A549 (cell line): Measurements from ENCODE around the gene DDX31. TPM values are rescaled to one million over a fixed set of nuclear protein-coding genes. Genes with fewer than 3 reads are reported as not detected.

ENCODE experiments used
- ATAC-seq, 2 experiments: fragments of 200-7000 bp in 1 of 2; fragments of >200 bp in 1 of 2; cut with Nextera tagmentation in 1 of 2; cut with Tn5 transposase in 1 of 2; 3 replicates each; pipeline versions ENCODE4 v1.8.0 to v1.9.1; 2018 to 2020; ENCODE audit warnings: mild to moderate bottlenecking in 1 of 2, moderate library complexity in 1 of 2
- CTCF ChIA-PET: fragments of 300-600 bp; sonication (Branson Sonifier 250); formaldehyde crosslinking; extraction: SDS; loops from one replicate; lab custom pipeline; 2021; ENCODE audit warnings: antibody characterized with exemption, inconsistent platforms; lab: Yijun Ruan, JAX
- POLR2A ChIA-PET: fragments of 350-600 bp; formaldehyde crosslinking; extraction: SDS; loops from one replicate; lab custom pipeline; 2021; ENCODE audit warnings: antibody characterized with exemption, inconsistent platforms; lab: Yijun Ruan, JAX
- DNase-seq, 2 experiments: peaks; one replicate each; pipeline versions ENCODE4 v3.0.0 to v3.0.0-alpha.2; 2011 to 2016; ENCODE audit warnings: low read depth in 1 of 2, low spot score in 1 of 2
- FAIRE-seq: peaks from 2 replicates; lab custom pipeline; 2011; peaks lifted over from hg19 to GRCh38; lab: Jason Lieb, UNC
- H3K27ac ChIP-seq, 2 experiments: fragments of >200 bp; sonication (Bioruptor Twin); formaldehyde crosslinking; 3 replicates each; pipeline ENCODE4 v1.5.1; 2016 to 2017
- H3K4me1 ChIP-seq: fragments of >200 bp; sonication (Bioruptor Twin); formaldehyde crosslinking; 3 replicates; pipeline ENCODE4 v1.6.1; 2016
- H3K4me2 ChIP-seq: fragments of >200 bp; sonication (Bioruptor Twin); formaldehyde crosslinking; 3 replicates; pipeline ENCODE4 v1.6.1; 2016
- H3K4me3 ChIP-seq: fragments of >200 bp; sonication (Bioruptor Twin); formaldehyde crosslinking; 3 replicates; pipeline ENCODE4 v1.5.1; 2016
- H3K9me3 ChIP-seq: fragments of >200 bp; sonication (Bioruptor Twin); formaldehyde crosslinking; 3 replicates; pipeline ENCODE4 v1.6.1; 2016
- CHD2 ChIP-seq: fragments of 150-350 bp; IDR thresholded peaks from 2 replicates; pipeline ENCODE4 v1.6.1; 2014; ENCODE audit warnings: low read length; ENCODE audit not compliant: partially characterized antibody
- EHMT2 ChIP-seq: fragments of 200-600 bp; sonication (generic); IDR thresholded peaks from 2 replicates; pipeline ENCODE4 v1.6.1; 2016; ENCODE audit warnings: antibody characterized with exemption, low read depth, mild to moderate bottlenecking, moderate library complexity
- ESRRA ChIP-seq: fragments of 150-350 bp; IDR thresholded peaks from 2 replicates; pipeline ENCODE4 v1.6.1; 2014; ENCODE audit warnings: mild to moderate bottlenecking, low read length, borderline replicate concordance
- FOSB ChIP-seq: fragments of 250-450 bp; sonication (Bioruptor Pico); IDR thresholded peaks from 2 replicates; pipeline ENCODE4 v1.5.0; 2020; ENCODE audit warnings: mild to moderate bottlenecking, moderate library complexity
- HOXB5 ChIP-seq: fragments of 250-450 bp; sonication (Bioruptor Pico); IDR thresholded peaks from 2 replicates; pipeline ENCODE4 v1.5.0; 2020; ENCODE audit warnings: mild to moderate bottlenecking, moderate library complexity
- KDM1A ChIP-seq: fragments of 200-600 bp; sonication (generic); IDR thresholded peaks from 2 replicates; pipeline ENCODE4 v1.6.1; 2016; ENCODE audit warnings: low read depth, mild to moderate bottlenecking
- MYC ChIP-seq: IDR thresholded peaks from 2 replicates; pipeline ENCODE4 v1.6.1; 2012; ENCODE audit warnings: mild to moderate bottlenecking, inconsistent platforms, low read length, improper control_type of control experiment, borderline replicate concordance
- PHF8 ChIP-seq: fragments of 200-600 bp; sonication (generic); IDR thresholded peaks from 2 replicates; pipeline ENCODE4 v1.6.1; 2016; ENCODE audit warnings: low read depth, mild to moderate bottlenecking, antibody characterized with exemption, moderate library complexity, borderline replicate concordance
- RAD21 ChIP-seq, 2 experiments: fragments of >200 bp in 1 of 2; sonication (Bioruptor Twin) in 1 of 2; formaldehyde crosslinking in 1 of 2; IDR thresholded peaks in 1 of 2; conservative IDR thresholded peaks in 1 of 2; 2 replicates in 1 of 2; 3 replicates in 1 of 2; pipeline ENCODE4 v1.6.1; 2012 to 2018; ENCODE audit warnings: inconsistent platforms in 1 of 2
- RFX5 ChIP-seq: fragments of 450-650 bp; IDR thresholded peaks from 2 replicates; pipeline ENCODE4 v1.7.1; 2014; ENCODE audit warnings: antibody characterized with exemption, mild to moderate bottlenecking, moderate library complexity
- RNF2 ChIP-seq: fragments of 200-600 bp; sonication (generic); IDR thresholded peaks from 2 replicates; pipeline ENCODE4 v1.6.1; 2016; ENCODE audit warnings: low read depth, mild to moderate bottlenecking, antibody characterized with exemption, moderate library complexity, borderline replicate concordance
- SMC3 ChIP-seq: fragments of >200 bp; sonication (Bioruptor Twin); formaldehyde crosslinking; IDR thresholded peaks from 3 replicates; pipeline ENCODE4 v1.6.1; 2018; ENCODE audit warnings: inconsistent platforms
- SREBF2 ChIP-seq: fragments of 450-650 bp; IDR thresholded peaks from 2 replicates; pipeline ENCODE4 v1.6.1; 2014; ENCODE audit warnings: mild to moderate bottlenecking, moderate library complexity
- TFCP2L1 ChIP-seq: fragments of 250-450 bp; sonication (Bioruptor Pico); IDR thresholded peaks from 2 replicates; pipeline ENCODE4 v1.5.0; 2021; ENCODE audit warnings: mild to moderate bottlenecking
- ZNF302 ChIP-seq: fragments of 250-450 bp; sonication (Bioruptor Pico); IDR thresholded peaks from 2 replicates; pipeline ENCODE4 v1.9.0; 2021; ENCODE audit warnings: inconsistent platforms, mild to moderate bottlenecking, moderate library complexity
- WGBS: methylation state at CpG from one replicate; pipeline ENCODE4 v1.1.6; 2017; ENCODE audit errors: missing lambda C conversion rate; 5-methylcytosine and 5-hydroxymethylcytosine counted together
- polyA plus RNA-seq, 4 experiments: library from polyadenylated mRNA; depleted of rRNA in 3 of 4; stranded (reverse); fragments of >200 nt; fragmentation: RNase III in 1 of 4; extraction: RNeasy Plus Mini Kit Qiagen cat#74134 plus additional on column Dnase treatment in 1 of 4; gene quantifications; 2 replicates in 3 of 4; 3 replicates in 1 of 4; pipeline ENCODE4 v1.2.3, GENCODE V29; 2011 to 2017
- TF ChIP-seq, protein P1 (sequence below): fragments of >200 bp; sonication (Bioruptor Twin); formaldehyde crosslinking; IDR thresholded peaks from 2 replicates; pipeline ENCODE4 v1.6.1; 2016
- TF ChIP-seq, protein P2 (sequence below): fragments of 250-450 bp; sonication (Bioruptor Pico); IDR thresholded peaks from 2 replicates; pipeline ENCODE4 v1.5.0; 2021; ENCODE audit warnings: mild to moderate bottlenecking, moderate library complexity, borderline replicate concordance
- TF ChIP-seq, protein P3 (sequence below): IDR thresholded peaks from 2 replicates; pipeline ENCODE4 v1.6.1; 2012; ENCODE audit warnings: low read depth, borderline replicate concordance
- TF ChIP-seq, protein P4 (sequence below): fragments of 450-650 bp; IDR thresholded peaks from 2 replicates; pipeline ENCODE4 v1.6.1; 2014; ENCODE audit warnings: antibody characterized with exemption
- TF ChIP-seq, protein P5 (sequence below): IDR thresholded peaks from 2 replicates; pipeline ENCODE4 v1.6.1; 2012
- TF ChIP-seq, protein P6 (sequence below): fragments of 200-600 bp; sonication (generic); IDR thresholded peaks from 2 replicates; pipeline ENCODE4 v1.6.1; 2016; ENCODE audit warnings: antibody characterized with exemption, mild to moderate bottlenecking, moderate library complexity
- TF ChIP-seq, protein P7 (sequence below): fragments of >200 bp; sonication (Bioruptor Twin); formaldehyde crosslinking; IDR thresholded peaks from 3 replicates; pipeline ENCODE4 v1.5.1; 2016

Gene DDX31
- polyA plus RNA-seq, 2 of the 4 experiments (the other 2 are of a cell fraction), result 20.0 to 30.1 TPM

DNA sequence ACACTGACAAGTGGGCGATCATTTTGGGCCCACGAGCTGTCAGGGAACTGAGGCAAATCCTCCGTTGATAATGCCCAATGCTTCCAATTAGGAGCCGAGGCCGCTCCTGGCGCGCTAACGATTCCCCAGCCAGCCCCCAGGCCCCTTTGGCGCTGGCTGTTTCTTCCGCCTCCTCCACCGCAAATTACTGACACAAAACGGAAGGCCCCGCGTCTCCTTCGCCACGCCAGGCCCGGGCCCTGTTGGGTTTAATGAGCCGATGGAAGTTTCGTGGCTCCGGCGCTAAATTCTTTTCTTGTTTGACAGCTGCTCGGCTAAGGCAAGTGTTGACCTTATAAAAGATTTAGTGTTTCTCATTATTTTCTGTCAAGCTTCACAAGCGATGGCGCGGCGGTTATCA lies 113.1 kb downstream of the DDX31 start:
- CTCF ChIA-PET, result interaction anchor here (0.9 to 1.4 kb wide), 2 partner anchors 18 to 50 kb away, joined by 4 read pairs; no protein-coding TSS in a partner anchor
- FAIRE-seq (no peak), ATAC-seq (no peak)
- Histone ChIP-seq H3K27ac (no peak overlapping the region), H3K9me3 (no peaks in the 10 kb centered on the region), H3K4me2 (no peak overlapping the region), H3K4me3 (no peak overlapping the region), H3K4me1 (no peaks in the 10 kb centered on the region)
- TF ChIP-seq, protein P1, sequence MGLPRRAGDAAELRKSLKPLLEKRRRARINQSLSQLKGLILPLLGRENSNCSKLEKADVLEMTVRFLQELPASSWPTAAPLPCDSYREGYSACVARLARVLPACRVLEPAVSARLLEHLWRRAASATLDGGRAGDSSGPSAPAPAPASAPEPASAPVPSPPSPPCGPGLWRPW, result no peak
- no peak for TF ChIP-seq RFX5
- no peak for TF ChIP-seq SMC3
- TF ChIP-seq CHD2, result no peak
- TF ChIP-seq ZNF302 (CRISPR knock-in tag), result no peak
- TF ChIP-seq MYC, result no peak
- TF ChIP-seq, protein P2, sequence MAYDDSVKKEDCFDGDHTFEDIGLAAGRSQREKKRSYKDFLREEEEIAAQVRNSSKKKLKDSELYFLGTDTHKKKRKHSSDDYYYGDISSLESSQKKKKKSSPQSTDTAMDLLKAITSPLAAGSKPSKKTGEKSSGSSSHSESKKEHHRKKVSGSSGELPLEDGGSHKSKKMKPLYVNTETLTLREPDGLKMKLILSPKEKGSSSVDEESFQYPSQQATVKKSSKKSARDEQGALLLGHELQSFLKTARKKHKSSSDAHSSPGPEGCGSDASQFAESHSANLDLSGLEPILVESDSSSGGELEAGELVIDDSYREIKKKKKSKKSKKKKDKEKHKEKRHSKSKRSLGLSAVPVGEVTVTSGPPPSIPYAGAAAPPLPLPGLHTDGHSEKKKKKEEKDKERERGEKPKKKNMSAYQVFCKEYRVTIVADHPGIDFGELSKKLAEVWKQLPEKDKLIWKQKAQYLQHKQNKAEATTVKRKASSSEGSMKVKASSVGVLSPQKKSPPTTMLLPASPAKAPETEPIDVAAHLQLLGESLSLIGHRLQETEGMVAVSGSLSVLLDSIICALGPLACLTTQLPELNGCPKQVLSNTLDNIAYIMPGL (CRISPR knock-in tag), result no peak
- TF ChIP-seq, protein P3, sequence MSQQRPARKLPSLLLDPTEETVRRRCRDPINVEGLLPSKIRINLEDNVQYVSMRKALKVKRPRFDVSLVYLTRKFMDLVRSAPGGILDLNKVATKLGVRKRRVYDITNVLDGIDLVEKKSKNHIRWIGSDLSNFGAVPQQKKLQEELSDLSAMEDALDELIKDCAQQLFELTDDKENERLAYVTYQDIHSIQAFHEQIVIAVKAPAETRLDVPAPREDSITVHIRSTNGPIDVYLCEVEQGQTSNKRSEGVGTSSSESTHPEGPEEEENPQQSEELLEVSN, result no peak
- no peak for TF ChIP-seq PHF8
- TF ChIP-seq, protein P4, sequence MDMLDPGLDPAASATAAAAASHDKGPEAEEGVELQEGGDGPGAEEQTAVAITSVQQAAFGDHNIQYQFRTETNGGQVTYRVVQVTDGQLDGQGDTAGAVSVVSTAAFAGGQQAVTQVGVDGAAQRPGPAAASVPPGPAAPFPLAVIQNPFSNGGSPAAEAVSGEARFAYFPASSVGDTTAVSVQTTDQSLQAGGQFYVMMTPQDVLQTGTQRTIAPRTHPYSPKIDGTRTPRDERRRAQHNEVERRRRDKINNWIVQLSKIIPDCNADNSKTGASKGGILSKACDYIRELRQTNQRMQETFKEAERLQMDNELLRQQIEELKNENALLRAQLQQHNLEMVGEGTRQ, result no peak
- TF ChIP-seq TFCP2L1 (CRISPR knock-in tag), result no peak
- TF ChIP-seq SREBF2, result no peak
- TF ChIP-seq, protein P5, sequence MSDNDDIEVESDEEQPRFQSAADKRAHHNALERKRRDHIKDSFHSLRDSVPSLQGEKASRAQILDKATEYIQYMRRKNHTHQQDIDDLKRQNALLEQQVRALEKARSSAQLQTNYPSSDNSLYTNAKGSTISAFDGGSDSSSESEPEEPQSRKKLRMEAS, result no peak
- TF ChIP-seq HOXB5 (CRISPR knock-in tag), result no peak
- TF ChIP-seq FOSB (CRISPR knock-in tag), result no peak
- no peak for TF ChIP-seq RAD21 (conservative IDR thresholded peaks at IDR 0.05 in 1 of 2, IDR thresholded peaks at IDR 0.05 in 1 of 2)
- TF ChIP-seq RNF2, result no peak
- TF ChIP-seq, all 56 proteins: peak for 0
- no peak for DNase-seq
- POLR2A ChIA-PET, result no interaction called here
- WGBS, result 77% methylated on average over 26 of the region's 26 CpGs

DNA sequence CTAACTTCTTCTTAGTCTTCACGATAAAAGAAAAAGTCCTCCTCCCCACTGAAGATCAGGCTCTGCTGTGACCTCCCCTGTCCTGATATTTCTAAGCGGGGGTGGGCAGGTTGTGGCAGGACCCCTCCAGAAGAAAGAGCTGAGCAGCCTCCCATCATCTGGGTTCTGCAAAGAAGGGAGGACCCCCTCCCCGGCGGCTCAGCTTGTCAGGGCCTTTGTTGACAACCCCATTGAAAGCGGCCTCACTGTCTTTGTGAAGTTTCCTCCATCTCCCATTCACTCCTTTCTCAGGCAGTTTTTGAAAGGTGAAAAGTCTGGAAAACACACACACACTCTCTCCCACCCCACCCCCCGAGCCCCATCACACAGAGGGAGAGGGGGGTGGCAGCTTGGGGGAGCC lies 113.5 kb downstream of the DDX31 start:
- H3K9me3 ChIP-seq, result no peaks in the 10 kb centered on the region
- 67% methylated on average over 5 of the region's 6 CpGs for WGBS
- H3K27ac ChIP-seq, result no peak overlapping the region
- no peak overlapping the region for H3K4me3 ChIP-seq
- FAIRE-seq (no peak), DNase-seq (no peak), ATAC-seq (no peak)
- CTCF ChIA-PET, result interaction anchor here (0.9 kb wide), 1 partner anchor 18 kb away, joined by 4 read pairs; no protein-coding TSS in a partner anchor
- no peak overlapping the region for H3K4me2 ChIP-seq
- TF ChIP-seq EHMT2 (no peak), SREBF2 (no peak), ESRRA (no peak), KDM1A (no peak)
- TF ChIP-seq, protein P3, result no peak
- TF ChIP-seq, protein P6, sequence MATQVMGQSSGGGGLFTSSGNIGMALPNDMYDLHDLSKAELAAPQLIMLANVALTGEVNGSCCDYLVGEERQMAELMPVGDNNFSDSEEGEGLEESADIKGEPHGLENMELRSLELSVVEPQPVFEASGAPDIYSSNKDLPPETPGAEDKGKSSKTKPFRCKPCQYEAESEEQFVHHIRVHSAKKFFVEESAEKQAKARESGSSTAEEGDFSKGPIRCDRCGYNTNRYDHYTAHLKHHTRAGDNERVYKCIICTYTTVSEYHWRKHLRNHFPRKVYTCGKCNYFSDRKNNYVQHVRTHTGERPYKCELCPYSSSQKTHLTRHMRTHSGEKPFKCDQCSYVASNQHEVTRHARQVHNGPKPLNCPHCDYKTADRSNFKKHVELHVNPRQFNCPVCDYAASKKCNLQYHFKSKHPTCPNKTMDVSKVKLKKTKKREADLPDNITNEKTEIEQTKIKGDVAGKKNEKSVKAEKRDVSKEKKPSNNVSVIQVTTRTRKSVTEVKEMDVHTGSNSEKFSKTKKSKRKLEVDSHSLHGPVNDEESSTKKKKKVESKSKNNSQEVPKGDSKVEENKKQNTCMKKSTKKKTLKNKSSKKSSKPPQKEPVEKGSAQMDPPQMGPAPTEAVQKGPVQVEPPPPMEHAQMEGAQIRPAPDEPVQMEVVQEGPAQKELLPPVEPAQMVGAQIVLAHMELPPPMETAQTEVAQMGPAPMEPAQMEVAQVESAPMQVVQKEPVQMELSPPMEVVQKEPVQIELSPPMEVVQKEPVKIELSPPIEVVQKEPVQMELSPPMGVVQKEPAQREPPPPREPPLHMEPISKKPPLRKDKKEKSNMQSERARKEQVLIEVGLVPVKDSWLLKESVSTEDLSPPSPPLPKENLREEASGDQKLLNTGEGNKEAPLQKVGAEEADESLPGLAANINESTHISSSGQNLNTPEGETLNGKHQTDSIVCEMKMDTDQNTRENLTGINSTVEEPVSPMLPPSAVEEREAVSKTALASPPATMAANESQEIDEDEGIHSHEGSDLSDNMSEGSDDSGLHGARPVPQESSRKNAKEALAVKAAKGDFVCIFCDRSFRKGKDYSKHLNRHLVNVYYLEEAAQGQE, result no peak
- TF ChIP-seq, protein P7, sequence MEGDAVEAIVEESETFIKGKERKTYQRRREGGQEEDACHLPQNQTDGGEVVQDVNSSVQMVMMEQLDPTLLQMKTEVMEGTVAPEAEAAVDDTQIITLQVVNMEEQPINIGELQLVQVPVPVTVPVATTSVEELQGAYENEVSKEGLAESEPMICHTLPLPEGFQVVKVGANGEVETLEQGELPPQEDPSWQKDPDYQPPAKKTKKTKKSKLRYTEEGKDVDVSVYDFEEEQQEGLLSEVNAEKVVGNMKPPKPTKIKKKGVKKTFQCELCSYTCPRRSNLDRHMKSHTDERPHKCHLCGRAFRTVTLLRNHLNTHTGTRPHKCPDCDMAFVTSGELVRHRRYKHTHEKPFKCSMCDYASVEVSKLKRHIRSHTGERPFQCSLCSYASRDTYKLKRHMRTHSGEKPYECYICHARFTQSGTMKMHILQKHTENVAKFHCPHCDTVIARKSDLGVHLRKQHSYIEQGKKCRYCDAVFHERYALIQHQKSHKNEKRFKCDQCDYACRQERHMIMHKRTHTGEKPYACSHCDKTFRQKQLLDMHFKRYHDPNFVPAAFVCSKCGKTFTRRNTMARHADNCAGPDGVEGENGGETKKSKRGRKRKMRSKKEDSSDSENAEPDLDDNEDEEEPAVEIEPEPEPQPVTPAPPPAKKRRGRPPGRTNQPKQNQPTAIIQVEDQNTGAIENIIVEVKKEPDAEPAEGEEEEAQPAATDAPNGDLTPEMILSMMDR, result no peak
- POLR2A ChIA-PET, result no interaction called here
- H3K4me1 ChIP-seq, result no peaks in the 10 kb centered on the region
